ENCODE data around the gene BLVRB. TPM values are rescaled to one million over a fixed set of nuclear protein-coding genes. Genes with fewer than 3 reads are reported as not detected.
"Not testable (repeated sequence)": the region's sequence is repeated elsewhere in the genome, so short reads cannot be mapped to it uniquely, and the experiment has no call there.

BLVRB gene
- total and polyA plus RNA-seq, 7 donors: 115 to 232 (median 197) TPM

DNA sequence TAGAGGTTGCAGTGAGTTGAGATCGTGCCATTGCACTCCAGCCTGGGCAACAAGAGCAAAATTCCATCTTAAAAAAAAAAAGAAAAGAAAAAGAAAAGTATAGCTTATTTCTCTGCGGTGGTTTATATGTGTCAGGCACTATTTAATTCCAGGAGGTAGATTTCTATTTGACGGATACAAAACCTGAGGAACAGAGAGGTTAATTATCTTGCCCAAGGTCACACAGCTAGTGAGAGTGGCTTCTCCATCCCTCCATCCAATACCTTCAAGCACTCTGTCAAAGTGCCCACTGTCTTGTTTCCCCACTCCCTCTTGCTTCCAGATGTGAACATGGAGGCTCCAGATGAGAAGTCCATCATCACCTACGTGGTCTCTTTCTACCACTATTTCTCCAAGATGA lies 36.1 kb upstream of the BLVRB start:
- Histone ChIP-seq H3K4me1 (no peaks in the 10 kb centered on the region), H3K27ac (no peak overlapping the region), H3K9me3 (no peaks in the 10 kb centered on the region), H3K27me3 (no peaks in the 10 kb centered on the region), H3K36me3 (no peaks in the 10 kb centered on the region), H3K4me3 (no peak overlapping the region)
- intact Hi-C loops (cut with DNase I): no loop called here
- WGBS, 2 donors: 82 to 89% methylated on average over 4 of the region's 4 CpGs
- TF ChIP-seq POLR2AphosphoS5 (IDR thresholded peaks at IDR 0.05): no peak
- TF ChIP-seq, protein P1, sequence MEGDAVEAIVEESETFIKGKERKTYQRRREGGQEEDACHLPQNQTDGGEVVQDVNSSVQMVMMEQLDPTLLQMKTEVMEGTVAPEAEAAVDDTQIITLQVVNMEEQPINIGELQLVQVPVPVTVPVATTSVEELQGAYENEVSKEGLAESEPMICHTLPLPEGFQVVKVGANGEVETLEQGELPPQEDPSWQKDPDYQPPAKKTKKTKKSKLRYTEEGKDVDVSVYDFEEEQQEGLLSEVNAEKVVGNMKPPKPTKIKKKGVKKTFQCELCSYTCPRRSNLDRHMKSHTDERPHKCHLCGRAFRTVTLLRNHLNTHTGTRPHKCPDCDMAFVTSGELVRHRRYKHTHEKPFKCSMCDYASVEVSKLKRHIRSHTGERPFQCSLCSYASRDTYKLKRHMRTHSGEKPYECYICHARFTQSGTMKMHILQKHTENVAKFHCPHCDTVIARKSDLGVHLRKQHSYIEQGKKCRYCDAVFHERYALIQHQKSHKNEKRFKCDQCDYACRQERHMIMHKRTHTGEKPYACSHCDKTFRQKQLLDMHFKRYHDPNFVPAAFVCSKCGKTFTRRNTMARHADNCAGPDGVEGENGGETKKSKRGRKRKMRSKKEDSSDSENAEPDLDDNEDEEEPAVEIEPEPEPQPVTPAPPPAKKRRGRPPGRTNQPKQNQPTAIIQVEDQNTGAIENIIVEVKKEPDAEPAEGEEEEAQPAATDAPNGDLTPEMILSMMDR (IDR thresholded peaks at IDR 0.05): no peak
- no peak for TF ChIP-seq EP300 (IDR thresholded peaks at IDR 0.05)
- TF ChIP-seq POLR2A (IDR thresholded peaks at IDR 0.05): no peak
- DNase-seq: no peak

DNA sequence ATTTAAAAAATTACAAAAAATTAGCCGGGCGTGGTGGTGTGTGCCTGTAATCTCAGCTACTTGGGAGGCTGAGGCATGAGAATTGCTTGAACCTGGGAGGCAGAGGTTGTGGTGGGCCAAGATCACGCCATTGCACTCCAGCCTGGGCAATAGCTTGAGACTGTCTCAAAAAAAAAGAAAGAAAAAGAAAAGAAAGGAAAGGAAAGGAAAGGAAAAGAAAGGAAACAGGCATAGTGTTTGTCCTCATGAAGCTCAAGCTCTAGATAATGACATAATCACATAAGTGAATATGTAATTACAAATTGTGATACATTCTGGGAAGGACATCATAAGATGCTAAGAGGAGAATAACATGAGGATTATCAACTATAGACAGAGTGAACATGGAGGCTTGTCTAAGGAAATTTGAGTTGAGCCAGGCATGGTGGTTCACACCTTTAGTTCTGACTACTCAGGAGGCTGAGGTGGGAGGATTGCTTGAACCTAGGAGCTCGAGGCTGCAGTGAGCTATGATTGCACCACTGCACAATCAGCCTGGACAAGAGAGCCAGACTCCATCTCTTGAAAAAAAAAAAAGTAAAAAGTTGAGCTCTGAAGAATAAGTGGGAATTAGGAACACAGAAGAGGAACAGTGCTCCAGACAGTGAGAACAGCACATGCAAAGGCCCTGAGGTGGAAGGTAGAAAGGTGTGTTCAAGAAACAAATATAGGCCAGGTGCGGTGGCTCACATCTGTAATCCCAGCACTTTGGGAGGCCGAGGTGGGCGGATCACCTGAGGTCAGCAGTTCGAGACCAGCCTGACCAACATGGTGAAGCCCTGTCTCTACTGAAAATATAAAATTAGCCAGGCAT lies 35.4 kb upstream of the BLVRB start:
- DNase-seq; H3K9me3 ChIP-seq; H3K27ac ChIP-seq; H3K36me3 ChIP-seq; H3K4me3 ChIP-seq; H3K4me1 ChIP-seq; intact Hi-C loops (cut with DNase I); H3K27me3 ChIP-seq: not testable (repeated sequence)
- WGBS, 2 donors: 82 to 85% methylated on average over 8 of the region's 8 CpGs

DNA sequence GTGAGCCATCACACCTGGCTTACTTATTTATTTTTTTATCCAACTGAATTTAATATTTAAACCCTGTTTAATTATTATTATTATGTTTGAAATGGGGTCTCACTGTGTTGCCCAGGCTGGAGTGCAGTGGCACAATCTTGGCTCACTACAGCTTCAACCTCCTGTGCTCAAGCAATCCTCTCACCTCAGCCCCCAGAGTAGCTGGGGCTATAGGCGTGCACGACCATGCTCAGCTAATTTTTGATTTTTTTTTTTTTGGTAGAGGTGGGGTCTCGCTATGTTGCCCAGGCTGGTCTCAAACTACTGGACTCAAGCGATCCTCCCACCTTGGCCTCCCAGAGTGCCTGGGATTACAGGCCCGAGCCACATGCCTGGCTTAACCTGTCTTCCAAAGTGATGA lies 33.8 kb upstream of the BLVRB start:
- TF ChIP-seq POLR2AphosphoS5 (IDR thresholded peaks at IDR 0.05) (no peak), EP300 (IDR thresholded peaks at IDR 0.05) (no peak), POLR2A (IDR thresholded peaks at IDR 0.05) (no peak)
- TF ChIP-seq, protein P1 (IDR thresholded peaks at IDR 0.05): no peak
- no peaks in the 10 kb centered on the region for H3K4me1 ChIP-seq
- no peaks in the 10 kb centered on the region for H3K27me3 ChIP-seq
- H3K9me3 ChIP-seq: no peaks in the 10 kb centered on the region
- WGBS, 2 donors: 88 to 94% methylated on average over 5 of the region's 5 CpGs
- intact Hi-C loops (cut with DNase I): no loop called here
- H3K4me3 ChIP-seq: no peak overlapping the region
- no peak for DNase-seq
- H3K36me3 ChIP-seq: no peaks in the 10 kb centered on the region
- H3K27ac ChIP-seq: no peak overlapping the region

DNA sequence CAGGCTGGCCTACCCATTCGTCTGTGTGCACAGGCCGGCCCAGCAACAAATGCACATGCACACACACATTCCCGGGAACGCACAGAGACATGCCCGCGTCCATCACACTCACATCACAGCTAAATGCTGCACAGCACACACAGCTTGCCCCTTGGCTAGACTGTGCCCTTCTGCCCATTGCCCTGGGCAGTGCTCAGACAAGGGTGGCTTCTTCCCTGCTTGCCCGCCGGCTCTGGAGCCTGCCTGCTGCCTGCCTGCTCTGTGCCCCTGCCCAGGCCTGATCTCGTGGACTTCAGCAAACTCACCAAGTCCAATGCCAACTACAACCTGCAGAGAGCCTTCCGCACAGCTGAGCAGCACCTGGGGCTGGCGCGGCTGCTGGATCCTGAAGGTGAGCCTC lies 31.7 kb upstream of the BLVRB start:
- no peaks in the 10 kb centered on the region for H3K9me3 ChIP-seq
- intact Hi-C loops (cut with DNase I): no loop called here
- TF ChIP-seq POLR2A (IDR thresholded peaks at IDR 0.05) (no peak), EP300 (IDR thresholded peaks at IDR 0.05) (no peak), POLR2AphosphoS5 (IDR thresholded peaks at IDR 0.05) (no peak)
- TF ChIP-seq, protein P1 (IDR thresholded peaks at IDR 0.05): no peak
- no peak overlapping the region for H3K4me3 ChIP-seq
- 90% methylated on average over 12 of the region's 12 CpGs for WGBS, 2 donors
- no peaks in the 10 kb centered on the region for H3K4me1 ChIP-seq
- no peak overlapping the region for H3K27ac ChIP-seq
- H3K27me3 ChIP-seq: no peaks in the 10 kb centered on the region
- H3K36me3 ChIP-seq: no peaks in the 10 kb centered on the region
- no peak for DNase-seq

DNA sequence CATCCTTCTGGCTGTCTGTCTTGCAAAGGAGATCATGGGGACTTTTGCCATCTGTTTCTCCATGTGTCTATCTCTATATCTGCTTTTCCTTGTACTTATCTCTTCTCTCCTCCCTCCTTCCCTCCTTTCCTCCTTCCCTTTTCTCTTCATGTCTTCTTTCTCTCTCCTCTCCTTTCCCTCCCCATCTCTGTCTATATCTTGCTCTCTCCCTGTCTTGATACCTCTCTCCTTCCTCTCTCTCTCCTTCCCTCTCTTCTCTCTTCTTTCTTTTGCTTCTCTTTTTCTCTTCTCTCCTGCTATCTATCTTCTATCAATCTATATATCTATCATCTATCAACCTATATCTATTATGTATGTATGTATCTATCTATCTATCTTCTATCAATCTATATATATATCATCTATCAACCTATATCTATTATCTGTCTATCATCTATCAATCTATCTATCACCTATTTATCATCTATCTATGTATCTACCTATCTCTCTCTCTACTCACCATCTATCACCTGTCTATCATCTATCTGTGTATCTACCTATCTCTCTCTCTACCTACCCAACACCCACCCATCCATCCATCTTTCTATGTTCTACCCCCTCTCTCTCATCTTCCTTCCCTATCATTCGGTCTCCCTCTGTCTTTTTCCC lies 28.8 kb upstream of the BLVRB start:
- Histone ChIP-seq H3K27ac (no peak overlapping the region), H3K4me3 (no peak overlapping the region), H3K27me3 (no peaks in the 10 kb centered on the region), H3K4me1 (no peaks in the 10 kb centered on the region), H3K36me3 (no peaks in the 10 kb centered on the region), H3K9me3 (no peaks in the 10 kb centered on the region)
- TF ChIP-seq POLR2AphosphoS5 (IDR thresholded peaks at IDR 0.05) (no peak), EP300 (IDR thresholded peaks at IDR 0.05) (no peak), POLR2A (IDR thresholded peaks at IDR 0.05) (no peak)
- TF ChIP-seq, protein P1 (IDR thresholded peaks at IDR 0.05): no peak
- intact Hi-C loops (cut with DNase I): no loop called here
- WGBS, 2 donors: 61 to 77% methylated on average over 1 of the region's 1 CpG
- no peak for DNase-seq
